ENCODE measurements around the gene POLE. TPM values are rescaled to one million over a fixed set of nuclear protein-coding genes. Genes with fewer than 3 reads are reported as not detected.

Gene POLE
- total RNA-seq, 1 experiment from 2014 or later: 62.9 TPM

- Histone ChIP-seq H4K20me1 (ENCODE audit: insufficient read depth) (no peaks in the 10 kb centered on the region), H3K9me2 (ENCODE audit: insufficient read depth) (no peaks in the 10 kb centered on the region), H3K36me3 (ENCODE audit: low read depth) (peaks cover 19% of the 10 kb centered on the region), H3K79me2 (ENCODE audit: low read depth) (no peaks in the 10 kb centered on the region), H3K4me2 (no peak overlapping the region), H3K4me3 (no peak overlapping the region), H3K27ac (no peak overlapping the region), H3K9me3 (ENCODE audit: insufficient read depth, low read depth) (no peaks in the 10 kb centered on the region), H3K4me1 (replicated peaks; ENCODE audit: insufficient read depth) (no peaks in the 10 kb centered on the region), H3F3A (ENCODE audit: insufficient read depth, low read depth) (no peaks in the 10 kb centered on the region), H2AFZ (no peak overlapping the region), H3K27me3 (ENCODE audit: insufficient read depth, low read depth) (no peaks in the 10 kb centered on the region)
- no TSS peak for BruUV-seq (replicated peaks)
- no peak for DNase-seq
- ChIA-PET CTCF (no interaction called here), POLR2A (ENCODE audit: unreplicated experiment) (no interaction called here)
- intact Hi-C loops (cut with micrococcal nuclease; ENCODE audit: unreplicated experiment): no loop called here
- TF ChIP-seq CTCF (conservative IDR thresholded peaks at IDR 0.05) (no peak), EZH2 (IDR thresholded peaks at IDR 0.05; ENCODE audit: low read depth) (no peak)
Observed at GRCh38 chr12:132674561-132674960, 12.6 kb downstream of the POLE start.

- Histone ChIP-seq H3K36me3 (ENCODE audit: low read depth) (peaks cover 19% of the 10 kb centered on the region), H3K4me2 (no peak overlapping the region)
- POLR2A ChIA-PET (ENCODE audit: unreplicated experiment): no interaction called here
Observed at GRCh38 chr12:132673288-132674179, 13.6 kb downstream of the POLE start.

GRCh38 chr12:132672678-132673077 lies 14.5 kb downstream of the POLE start:
- DNase-seq: no peak
- Histone ChIP-seq H4K20me1 (ENCODE audit: insufficient read depth) (no peaks in the 10 kb centered on the region), H3K4me3 (no peak overlapping the region), H3K4me1 (replicated peaks; ENCODE audit: insufficient read depth) (no peaks in the 10 kb centered on the region), H2AFZ (no peak overlapping the region), H3K9me2 (ENCODE audit: insufficient read depth) (no peaks in the 10 kb centered on the region), H3K36me3 (ENCODE audit: low read depth) (peaks cover 20% of the 10 kb centered on the region), H3K4me2 (no peak overlapping the region), H3K27ac (no peak overlapping the region), H3K27me3 (ENCODE audit: insufficient read depth, low read depth) (no peaks in the 10 kb centered on the region), H3K79me2 (ENCODE audit: low read depth) (no peaks in the 10 kb centered on the region), H3K9me3 (ENCODE audit: insufficient read depth, low read depth) (no peaks in the 10 kb centered on the region), H3F3A (ENCODE audit: insufficient read depth, low read depth) (no peaks in the 10 kb centered on the region)
- no TSS peak for BruUV-seq (replicated peaks)
- intact Hi-C loops (cut with micrococcal nuclease; ENCODE audit: unreplicated experiment): no loop called here
- ChIA-PET CTCF (no interaction called here), POLR2A (ENCODE audit: unreplicated experiment) (no interaction called here)
- TF ChIP-seq EZH2 (IDR thresholded peaks at IDR 0.05; ENCODE audit: low read depth) (no peak), CTCF (conservative IDR thresholded peaks at IDR 0.05) (no peak)

More at GRCh38 chr12:132673288-132674179, 13.6 kb downstream of the POLE start:
- CTCF ChIA-PET: no interaction called here
- Histone ChIP-seq H3F3A (ENCODE audit: insufficient read depth, low read depth) (no peaks in the 10 kb centered on the region), H3K27ac (no peak overlapping the region), H2AFZ (no peak overlapping the region), H3K9me3 (ENCODE audit: insufficient read depth, low read depth) (no peaks in the 10 kb centered on the region), H3K9me2 (ENCODE audit: insufficient read depth) (no peaks in the 10 kb centered on the region), H3K4me1 (replicated peaks; ENCODE audit: insufficient read depth) (no peaks in the 10 kb centered on the region), H3K27me3 (ENCODE audit: insufficient read depth, low read depth) (no peaks in the 10 kb centered on the region), H4K20me1 (ENCODE audit: insufficient read depth) (no peaks in the 10 kb centered on the region), H3K79me2 (ENCODE audit: low read depth) (no peaks in the 10 kb centered on the region), H3K4me3 (no peak overlapping the region)
- TF ChIP-seq EZH2 (IDR thresholded peaks at IDR 0.05; ENCODE audit: low read depth) (no peak), CTCF (conservative IDR thresholded peaks at IDR 0.05) (no peak)
- no TSS peak for BruUV-seq (replicated peaks)
- DNase-seq: no peak
- intact Hi-C loops (cut with micrococcal nuclease; ENCODE audit: unreplicated experiment): no loop called here
